HFF-Myc (cell line): ENCODE data around the gene MAP3K5.

ENCODE experiments used
- DNase-seq: peaks from one replicate; pipeline ENCODE4 v3.0.0-alpha.2; 2011; ENCODE audit warnings: low read depth; ENCODE audit errors: extremely low read depth
- H3K4me3 ChIP-seq: replicated peaks from 2 replicates; pipeline ENCODE4 v1.5.1; 2011; ENCODE audit warnings: low read depth, mild to moderate bottlenecking, control low read depth, low read length
- CTCF ChIP-seq: IDR thresholded peaks from 2 replicates; pipeline ENCODE4 v1.5.1; 2012; ENCODE audit warnings: mild to moderate bottlenecking, low read depth, low read length, control low read depth; ENCODE audit errors: missing control alignments

MAP3K5 gene

GRCh38 chr6:136524339-136524935 lies 267.8 kb downstream of the MAP3K5 start:
- DNase-seq: no peak
- no peak overlapping the region for H3K4me3 ChIP-seq
- no peak for TF ChIP-seq CTCF

DNA sequence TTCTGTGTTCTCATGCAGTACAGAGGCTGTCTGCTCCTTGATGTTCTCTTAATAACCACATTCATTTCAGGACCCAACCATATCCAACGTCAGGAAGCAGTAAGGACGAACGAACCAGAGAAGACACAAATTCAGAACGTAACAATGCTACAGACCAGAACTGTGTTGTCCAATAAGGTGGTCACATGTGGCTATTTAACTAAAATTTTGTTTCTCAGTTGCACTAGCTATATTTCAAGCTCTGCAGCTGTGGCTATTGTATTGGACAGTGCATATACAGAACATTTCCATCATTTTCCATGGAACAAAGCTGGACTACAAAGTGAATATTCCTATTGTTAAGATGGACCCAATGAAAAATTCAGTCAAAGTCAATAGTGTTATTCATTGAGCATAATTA lies 269.1 kb downstream of the MAP3K5 start:
- no peak for DNase-seq
- no peak for TF ChIP-seq CTCF
- H3K4me3 ChIP-seq: no peak overlapping the region

GRCh38 chr6:136522636-136523035 lies 269.6 kb downstream of the MAP3K5 start:
- no peak for DNase-seq
- H3K4me3 ChIP-seq: no peak overlapping the region
- TF ChIP-seq CTCF: no peak

GRCh38 chr6:136521911-136522310 lies 270.4 kb downstream of the MAP3K5 start:
- TF ChIP-seq CTCF: no peak
- no peak overlapping the region for H3K4me3 ChIP-seq
- no peak for DNase-seq

- TF ChIP-seq CTCF: no peak
- no peak for DNase-seq
- no peak overlapping the region for H3K4me3 ChIP-seq
Measured at GRCh38 chr6:136521427-136521826, 270.9 kb downstream of the MAP3K5 start.

GRCh38 chr6:136520517-136520916 lies 271.8 kb downstream of the MAP3K5 start:
- DNase-seq: no peak
- no peak for TF ChIP-seq CTCF
- no peak overlapping the region for H3K4me3 ChIP-seq

- TF ChIP-seq CTCF: no peak
- no peak for DNase-seq
- H3K4me3 ChIP-seq: no peak overlapping the region
Measured at GRCh38 chr6:136517582-136517981, 274.7 kb downstream of the MAP3K5 start.
